Stimulated activated CD8-positive, alpha-beta memory T cell treated with anti-CD3 and anti-CD28 coated beads, Interleukin-7, amount 100 ng/mL, for 1 hour (primary cell): Measurements from ENCODE around the gene ST7.

Source experiments
- DNase-seq, 2 donors: peaks; one replicate each; pipeline ENCODE4 v3.0.0-alpha.2; 2020; ENCODE audit warnings: low read depth in 2 of 2

ST7 gene

DNA sequence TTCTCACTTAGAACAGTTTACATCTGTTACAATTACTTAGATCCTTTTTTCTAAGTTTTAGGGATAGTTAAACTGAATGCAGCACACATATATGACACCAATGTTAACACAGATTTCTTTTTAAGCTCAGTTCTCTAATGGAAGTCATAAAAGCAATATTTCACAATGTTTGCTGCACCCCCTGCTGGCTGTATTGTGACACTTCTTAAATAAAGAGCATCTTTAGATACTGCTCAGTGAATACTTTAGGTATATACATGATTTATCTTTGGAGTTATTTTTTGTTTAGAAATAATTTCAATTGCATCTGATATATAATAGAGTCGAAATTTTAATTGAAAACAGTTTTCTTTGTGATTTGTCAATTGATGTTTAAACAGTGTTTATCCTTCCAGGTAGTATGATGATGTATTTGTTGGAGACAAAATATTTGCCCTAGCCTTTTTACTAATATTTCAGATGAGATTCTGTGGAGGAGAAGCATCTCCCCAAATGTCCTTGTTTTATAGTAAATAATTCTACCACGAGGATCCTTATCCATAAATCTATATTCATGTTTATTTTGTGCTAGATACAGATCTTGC is 174.4 kb downstream of the ST7 start:
- DNase-seq, result peak in 1 of 2 donors; percentile 19

DNA sequence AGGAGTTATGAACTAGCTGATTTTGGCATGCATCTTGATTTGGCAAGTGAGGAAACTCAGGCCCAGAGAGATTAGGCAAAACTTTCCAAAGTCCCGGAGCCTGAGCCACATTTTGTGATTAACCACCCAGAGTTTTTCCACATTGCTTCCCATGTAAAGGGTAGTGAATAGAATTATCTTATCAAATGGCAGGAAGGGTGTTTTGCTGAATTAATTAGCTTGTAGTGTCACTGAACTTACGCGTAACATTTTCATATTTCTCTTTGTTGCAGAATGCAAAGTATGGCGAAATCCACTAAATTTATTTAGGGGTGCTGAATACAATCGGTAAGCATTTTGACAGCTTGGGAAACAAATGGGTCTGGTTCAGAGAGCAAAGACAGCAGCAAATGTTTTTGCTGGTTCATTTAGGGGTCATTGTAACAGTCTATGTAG is 176.2 kb downstream of the ST7 start:
- no peak for DNase-seq

DNA sequence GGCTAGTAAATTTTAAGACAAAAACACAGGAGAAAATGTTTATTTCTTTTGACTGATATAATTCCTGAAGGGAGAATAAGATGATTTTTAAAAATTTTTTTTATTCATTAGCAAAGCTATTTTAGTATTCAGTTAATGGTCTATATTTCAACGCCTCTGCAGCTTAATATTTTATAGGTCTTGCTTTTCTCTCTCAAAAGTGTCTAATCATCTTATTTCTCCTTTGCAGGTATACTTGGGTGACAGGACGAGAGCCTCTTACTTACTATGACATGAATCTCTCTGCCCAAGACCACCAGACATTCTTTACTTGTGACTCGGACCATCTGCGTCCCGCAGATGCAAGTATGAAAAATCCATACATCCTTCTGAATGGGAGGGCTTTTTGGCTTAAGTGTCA is 177.0 kb downstream of the ST7 start:
- DNase-seq, result no peak

DNA sequence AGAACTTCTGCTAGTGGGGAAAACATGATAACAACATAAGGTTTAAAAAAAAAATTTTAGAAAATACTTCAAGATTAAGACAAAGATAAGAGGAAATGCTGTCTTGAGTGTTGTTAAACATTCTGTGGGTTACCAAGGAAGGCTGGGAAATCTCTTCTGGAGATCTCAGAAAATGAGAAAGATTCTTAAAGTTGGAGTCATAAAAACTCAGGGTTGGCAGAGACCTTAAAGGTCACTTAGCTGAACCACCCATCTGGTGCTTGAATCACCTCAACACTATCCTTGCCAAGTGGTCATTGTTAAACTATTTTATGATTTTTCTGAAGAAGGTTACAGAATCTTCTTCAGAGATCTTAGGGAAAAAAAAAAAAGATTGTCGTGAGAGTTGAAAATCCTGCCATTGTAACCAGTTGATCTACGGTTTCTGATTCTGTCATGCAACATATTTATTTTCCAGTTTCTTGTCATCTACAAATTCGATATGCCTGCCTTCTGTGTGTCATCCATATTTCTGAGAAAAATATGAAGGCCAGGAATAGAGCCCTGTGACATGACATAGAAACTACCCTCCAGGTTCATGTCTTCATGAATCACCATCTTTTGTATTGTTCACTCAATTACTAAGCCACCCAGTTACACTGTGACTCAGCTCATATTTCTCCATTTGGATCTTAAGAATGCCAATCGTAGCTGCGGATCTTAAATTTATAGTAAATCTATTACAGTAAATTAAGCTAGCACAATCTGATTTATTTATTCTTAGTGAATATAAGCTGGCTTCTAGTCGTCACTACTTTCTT is 179.2 kb downstream of the ST7 start:
- no peak for DNase-seq

DNA sequence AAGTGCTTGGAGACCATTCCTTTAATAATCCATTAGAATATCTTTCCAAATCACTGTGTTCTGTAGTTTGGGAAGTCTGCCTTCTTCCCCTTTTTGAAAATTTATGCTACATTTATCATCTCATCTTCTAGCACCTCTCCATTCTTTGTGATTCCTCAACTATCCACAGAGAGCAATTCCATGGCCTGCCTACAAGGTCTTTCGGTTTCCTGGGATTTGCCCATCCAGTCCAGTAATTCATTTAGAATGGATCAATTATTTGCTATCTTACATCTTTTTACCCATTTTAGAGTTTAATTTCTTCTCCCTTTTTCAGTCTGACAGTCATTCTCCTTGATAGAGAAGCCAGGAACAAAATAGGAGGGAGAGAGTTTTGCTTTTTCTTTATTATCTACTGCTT is 179.8 kb downstream of the ST7 start:
- DNase-seq, result no peak

DNA sequence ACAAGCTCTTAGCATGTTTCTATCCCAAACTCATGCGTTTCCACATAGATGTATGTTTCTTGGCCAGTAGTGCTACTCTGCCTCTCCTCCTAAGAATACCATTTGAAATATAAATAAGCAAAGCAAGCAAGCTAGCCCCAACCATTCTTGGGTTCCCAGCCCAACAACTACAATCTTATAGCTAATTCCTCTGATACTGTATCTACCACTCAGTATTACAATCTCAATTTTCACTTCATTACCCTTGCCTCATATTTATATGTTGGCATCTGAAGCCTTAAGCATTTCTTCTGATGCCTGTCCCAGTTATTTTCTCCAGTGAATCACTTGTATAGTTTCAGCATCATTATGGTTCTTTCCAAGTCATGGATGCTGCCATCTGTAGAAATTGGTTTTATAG is 181.1 kb downstream of the ST7 start:
- no peak for DNase-seq

DNA sequence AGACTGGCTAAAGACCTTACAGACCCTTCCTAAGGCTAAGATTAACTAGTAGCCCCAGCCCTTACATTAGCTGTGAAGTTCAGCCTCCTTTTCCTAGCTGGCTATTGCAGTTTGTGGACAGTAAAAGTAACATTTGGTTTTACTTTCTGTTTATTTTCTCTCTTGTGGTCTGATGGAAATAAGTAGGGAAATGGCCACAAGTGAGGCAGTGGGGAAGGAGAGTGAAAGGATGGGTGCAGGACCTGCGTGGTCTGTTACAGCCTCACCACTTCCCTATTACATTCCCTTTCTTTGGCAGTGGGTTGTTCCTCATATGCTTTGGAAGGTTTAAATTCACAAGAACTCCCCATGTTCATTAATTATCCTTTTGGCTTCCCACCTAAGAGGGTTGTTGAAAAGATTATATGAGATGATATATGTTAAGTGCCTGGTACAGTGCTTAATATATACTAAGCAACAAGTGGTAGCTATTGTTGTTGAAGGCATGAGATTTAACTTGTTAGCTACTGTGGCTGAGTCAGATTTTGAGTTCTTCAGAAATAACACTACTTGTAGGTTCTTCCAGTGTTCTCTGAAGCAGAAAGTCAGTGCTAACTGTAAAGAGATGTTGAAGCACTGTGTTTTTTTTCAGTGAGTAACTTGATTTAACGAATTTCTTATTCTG is 181.7 kb downstream of the ST7 start:
- DNase-seq, result no peak

DNA sequence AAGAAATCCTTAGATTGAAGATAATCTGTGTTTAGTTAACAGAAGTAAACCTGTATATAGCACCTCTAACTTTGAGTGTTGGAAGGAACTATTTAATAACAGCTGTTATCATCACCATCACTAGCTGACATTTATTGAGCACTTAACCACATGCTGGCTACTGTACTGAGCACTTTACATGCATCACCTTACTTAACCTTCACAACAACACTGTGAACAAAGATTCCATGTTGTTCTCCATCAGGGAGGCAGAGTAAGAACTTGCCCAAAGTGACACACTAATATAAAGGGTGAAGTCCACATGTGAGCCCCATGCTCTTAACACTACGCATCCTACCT is 182.2 kb downstream of the ST7 start:
- DNase-seq, result no peak

DNA sequence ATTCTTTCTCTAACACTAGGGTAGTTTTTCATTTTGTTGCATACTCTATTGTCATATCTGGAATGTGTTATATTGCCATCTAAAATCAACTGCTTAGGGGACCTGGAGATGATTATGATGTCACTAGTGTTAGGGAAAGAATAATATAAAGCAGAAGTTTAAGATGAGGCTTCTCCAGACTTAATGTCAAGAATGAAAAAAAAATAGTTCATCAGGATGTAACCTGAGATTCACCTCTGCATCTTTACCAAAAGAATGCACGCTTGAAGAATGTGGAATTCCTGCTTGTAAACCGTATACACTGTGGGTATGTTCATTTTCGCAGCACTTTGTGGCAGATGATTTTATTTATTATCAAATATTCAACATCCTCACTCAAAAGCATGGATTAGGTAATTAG is 184.6 kb downstream of the ST7 start:
- no peak for DNase-seq

DNA sequence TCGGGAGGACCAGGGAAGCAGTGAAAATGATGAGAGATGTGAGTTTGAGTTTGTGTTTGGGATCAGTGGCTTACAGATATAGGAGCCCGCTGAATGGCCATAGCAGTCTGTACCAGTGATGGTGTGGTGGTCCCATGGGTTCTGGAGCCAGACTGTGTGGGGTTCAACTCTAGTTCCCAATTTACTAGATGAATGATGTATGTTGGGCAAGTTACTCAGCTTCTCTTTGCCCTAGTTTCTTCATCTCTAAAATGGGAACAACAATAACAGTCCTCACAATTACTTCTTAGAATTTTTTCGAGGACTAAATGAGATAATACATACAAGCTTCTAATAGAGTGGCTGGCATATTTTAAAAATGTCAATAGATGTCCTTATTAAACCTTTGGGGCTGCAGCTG is 185.2 kb downstream of the ST7 start:
- DNase-seq, result no peak

DNA sequence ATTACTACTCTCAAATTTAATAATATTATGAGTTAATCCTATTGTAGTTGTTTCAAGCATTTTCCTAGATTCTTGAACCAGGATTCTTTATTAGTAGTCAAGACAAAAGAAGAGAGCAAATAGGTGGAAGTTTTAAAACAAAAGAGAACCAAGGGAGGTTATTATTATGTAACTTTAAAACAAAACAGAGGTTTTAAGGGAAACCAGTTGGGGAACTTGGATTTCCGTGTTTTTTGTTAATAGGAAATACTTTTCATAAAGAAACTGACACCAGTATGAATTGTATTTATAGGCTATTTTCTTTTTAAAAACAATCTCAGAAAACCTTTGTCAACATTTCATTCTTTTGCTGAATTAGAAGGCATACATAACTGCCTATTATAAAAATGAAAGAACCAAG is 185.7 kb downstream of the ST7 start:
- DNase-seq, result no peak

DNA sequence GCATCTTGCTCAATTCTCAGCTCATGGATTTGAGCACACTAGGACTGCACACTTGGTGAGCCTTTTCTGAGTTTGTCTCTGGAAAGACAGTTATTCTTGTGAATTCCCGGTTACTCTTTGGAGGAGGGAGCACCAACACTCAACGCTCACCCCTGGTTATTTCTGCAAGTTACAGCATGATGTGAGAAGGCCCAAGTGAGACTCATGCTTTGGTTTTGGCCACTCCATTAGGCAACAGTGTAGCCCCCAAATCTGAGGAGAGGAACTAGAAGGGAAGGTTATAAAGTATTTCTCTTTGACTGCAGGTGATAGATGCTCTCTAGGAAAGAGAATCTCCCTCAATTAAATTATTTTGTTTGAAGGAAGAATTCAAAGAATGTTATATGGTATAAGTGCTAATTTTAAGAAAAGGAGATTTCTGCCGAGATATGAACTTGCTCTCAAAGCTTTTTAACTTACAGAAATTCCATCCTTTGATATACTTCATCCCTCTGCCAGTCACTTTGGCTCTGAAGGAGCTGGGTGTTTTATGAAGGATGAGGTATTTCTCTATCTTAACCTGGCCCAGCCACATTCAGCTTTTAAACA is 186.2 kb downstream of the ST7 start:
- DNase-seq, result no peak

DNA sequence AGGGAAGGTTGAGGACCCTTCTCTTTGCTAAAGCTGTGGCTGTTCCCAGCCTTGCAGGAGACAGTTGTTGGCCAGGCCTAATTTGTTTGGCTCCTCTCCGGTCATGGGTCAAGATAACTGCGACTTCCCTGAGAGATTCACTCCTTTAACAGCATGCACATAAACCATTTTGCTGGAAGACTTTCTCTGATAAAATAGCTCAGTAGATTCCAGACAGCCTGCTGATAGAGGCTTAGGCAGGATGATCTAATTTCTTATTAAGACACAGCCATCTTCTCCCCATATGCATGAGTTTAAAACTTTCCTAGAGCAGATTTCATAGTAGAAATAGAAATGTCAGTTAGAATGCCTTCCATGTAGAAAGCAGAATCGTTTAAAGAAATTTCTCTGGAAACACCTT is 187.6 kb downstream of the ST7 start:
- no peak for DNase-seq

DNA sequence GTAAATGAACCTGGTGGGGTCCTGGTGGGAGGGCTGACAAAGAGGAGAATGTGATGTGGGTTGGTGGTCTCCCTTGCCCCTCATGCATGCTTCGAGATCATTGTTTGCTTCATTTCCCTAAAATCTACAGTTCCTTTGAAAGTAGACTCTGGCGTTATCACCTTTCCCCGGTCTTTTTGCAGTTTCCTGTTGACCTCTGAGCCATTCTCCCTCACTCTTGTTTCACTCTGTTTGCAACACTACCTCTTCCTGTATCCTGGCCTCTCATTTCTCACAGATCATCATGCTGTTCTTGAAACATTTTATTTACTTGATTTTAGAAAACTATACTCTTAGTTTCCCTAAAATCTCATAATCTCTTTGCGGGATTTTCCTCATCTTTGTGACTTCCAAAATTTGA is 189.8 kb downstream of the ST7 start:
- DNase-seq, result no peak

DNA sequence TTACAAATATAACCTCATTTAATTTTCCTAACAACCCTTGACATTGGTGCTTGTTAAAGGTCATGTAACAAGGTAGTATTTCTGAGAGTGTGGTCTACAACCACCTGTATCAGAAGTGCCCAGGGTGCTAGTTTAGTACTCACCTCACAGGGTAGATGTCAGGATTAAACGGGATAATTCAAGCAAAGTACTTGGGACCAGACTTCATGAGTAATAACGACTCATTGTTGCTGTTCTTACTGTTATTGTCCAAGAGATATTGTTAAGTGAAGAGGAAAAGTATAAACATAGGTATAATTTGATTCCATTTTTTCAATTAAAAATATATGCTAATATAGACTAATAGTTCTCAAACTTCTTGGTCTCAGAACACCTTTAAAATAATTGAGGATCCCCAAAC is 190.3 kb downstream of the ST7 start:
- no peak for DNase-seq

DNA sequence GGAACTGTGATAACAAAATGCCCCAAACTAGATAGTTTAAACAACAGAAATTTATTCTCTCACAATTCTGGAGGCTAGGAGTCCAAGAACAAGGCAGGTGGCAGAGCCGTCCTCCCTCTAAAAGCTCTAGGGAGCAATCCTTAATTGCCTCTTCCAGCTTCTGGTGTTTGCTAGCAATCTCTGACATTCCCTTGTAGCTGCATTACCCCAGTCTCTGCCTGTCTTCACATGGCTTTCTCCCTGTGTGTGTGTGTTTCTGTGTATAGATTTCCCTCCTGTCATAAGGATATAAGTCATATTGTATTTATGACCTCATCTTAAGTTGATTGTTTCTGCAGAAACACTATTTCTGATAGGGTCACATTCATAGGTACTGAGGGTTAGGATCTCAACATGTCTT is 192.0 kb downstream of the ST7 start:
- no peak for DNase-seq

DNA sequence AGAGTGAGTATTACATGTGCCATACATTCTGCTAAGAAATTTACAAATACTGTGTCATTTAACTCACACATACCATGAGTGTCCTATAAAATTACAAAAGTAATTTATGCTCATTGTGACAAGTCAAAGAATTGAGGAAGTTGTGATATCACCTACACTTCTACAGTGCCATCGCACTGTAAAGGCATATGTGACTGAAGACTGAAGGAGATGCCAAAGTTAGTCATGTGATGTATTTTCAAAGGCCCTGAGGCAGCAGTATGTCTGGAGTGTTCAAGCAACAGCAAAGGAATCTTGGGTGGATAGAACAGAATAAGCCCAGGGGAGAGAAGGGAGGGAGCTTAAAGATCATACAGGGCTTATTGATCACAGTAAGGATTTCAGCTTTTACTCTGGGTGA is 192.8 kb downstream of the ST7 start:
- no peak for DNase-seq

DNA sequence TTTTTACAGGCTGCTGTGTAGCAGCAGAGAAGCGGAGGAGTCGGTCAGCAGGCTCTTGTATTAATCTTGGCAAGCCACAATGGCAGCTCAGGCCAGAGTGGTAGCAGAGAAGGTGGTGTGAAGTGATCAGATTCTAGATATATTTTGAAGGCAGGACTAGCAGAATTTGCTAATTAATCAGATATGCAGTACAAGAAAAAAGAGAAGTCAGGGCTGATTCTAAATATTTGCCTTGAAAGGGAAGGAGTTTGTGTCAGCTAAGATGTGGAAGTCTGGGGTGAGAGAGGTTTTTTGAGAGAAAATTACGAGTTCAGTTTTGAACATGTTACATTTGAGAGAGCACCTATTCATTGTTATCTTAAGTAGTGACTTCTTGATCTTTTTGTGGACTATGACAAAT is 193.2 kb downstream of the ST7 start:
- no peak for DNase-seq

DNA sequence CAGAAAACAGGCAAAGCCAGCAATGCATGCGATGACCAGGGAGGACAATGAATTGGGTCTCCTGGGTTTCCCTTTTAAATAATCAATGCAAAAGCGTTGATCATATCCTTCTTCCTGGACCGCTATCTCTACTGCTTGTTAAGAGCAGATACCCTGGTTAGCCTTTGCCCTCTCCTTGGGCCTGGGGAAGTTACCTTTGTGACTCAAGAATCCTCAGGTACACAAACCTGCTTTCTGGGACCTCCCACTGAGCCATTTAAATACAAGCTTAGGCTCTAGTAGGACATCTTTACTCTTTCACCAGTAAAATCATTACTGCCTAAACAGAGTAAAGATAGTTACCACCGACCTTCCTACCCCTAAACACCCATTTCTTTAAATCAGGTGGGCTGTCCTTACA is 195.7 kb downstream of the ST7 start:
- DNase-seq, result no peak

DNA sequence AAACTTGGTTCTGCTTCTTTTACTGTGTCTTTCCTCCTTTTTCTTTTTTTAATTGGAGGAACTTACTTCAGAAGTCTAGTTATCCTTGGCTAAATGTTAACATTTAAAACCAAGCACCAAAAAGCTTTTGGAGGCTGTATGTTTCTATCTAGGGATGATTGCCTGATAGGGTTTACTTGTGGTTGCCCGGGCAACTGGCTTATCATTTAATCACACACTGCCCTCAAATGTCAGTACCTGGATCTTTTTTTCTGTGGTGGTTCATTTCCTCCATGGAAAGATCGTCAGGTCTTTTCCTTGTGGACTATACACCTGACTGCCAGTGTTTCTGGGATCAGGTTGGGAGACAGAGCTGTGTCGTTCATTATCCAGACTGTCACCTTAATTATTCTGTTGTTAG is 196.4 kb downstream of the ST7 start:
- no peak for DNase-seq

DNA sequence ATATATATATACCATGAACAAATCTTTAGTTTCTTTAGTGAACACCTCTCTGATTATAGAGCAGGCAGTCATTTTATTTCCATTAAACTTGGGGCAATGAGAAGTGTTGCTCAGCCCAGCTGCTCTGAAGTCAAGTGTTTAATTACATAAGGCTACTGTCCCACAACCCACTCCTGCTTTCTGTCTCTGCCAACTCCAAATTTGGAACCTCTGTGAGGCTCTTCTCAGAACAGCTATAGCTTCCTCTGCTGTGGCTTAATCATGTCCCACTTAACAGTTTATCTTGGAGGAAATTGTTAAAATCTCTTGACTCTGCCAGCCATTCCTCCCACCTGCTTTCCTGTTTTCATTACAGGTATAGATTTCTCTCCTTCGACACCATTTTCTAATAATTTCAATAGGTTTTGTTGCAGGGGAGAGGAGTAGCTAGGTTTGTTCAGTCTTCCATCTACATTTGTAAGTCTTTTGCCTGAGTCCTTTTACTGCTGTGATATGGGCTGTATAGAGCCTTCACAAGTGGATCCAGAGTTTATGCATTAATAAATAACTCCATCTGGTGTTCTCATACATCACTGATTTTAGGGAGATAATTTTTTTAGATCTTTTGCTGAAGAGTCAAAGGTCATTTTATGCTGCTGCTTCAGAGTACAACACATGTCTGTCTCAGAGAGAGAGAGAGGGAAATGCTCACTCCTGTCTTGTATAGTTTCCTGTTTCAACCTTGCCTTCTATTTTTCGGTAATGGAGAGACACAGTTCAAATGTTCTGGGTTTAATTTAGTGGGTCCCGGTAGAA is 199.1 kb downstream of the ST7 start:
- DNase-seq, result no peak

DNA sequence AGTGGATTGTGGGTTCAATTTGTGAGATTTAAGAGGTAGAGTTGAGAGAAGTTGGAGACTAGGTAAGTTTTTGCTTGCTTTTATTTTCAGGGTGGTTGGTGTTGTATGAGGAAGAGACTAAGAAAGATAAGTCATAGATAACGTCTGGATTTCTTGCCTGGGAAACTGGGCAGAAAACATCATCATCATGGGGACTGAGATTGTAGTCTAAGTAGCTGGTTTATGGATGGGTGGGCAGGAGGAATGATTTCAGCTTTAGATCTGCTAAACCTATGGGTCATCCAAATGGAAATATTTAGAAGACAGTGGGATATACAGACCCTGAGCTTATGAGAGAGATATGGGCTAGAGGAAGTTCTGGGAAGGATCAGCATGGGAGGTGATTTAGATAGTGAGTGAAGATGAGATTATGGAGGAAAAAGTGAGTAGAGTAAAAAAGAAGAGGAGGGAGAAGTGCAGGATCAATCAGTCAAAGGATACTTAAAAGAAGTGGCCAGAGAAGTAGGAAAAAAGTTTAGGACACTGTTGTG is 199.8 kb downstream of the ST7 start:
- no peak for DNase-seq
